ENCODE measurements around the gene CACNA1S. TPM values are rescaled to one million over a fixed set of nuclear protein-coding genes. Genes with fewer than 3 reads are reported as not detected.

CACNA1S gene
- polyA plus RNA-seq, 1 experiment: not detected

- CTCF ChIA-PET: no interaction called here
- POLR2A ChIA-PET: no interaction called here
- DNase-seq (ENCODE audit: low read depth, low spot score): no peak
- H3K4me3 ChIP-seq (ENCODE audit: low read depth, low read length): no peak overlapping the region
- H3K27ac ChIP-seq (ENCODE audit: low read depth, low read length): no peak overlapping the region
- no peaks in the 10 kb centered on the region for H3K9me3 ChIP-seq (ENCODE audit: control insufficient read depth, insufficient read depth, low read length)
- no peak for TF ChIP-seq CTCF (IDR thresholded peaks at IDR 0.05; ENCODE audit: low read depth, low read length)
- peaks cover 27% of the 10 kb centered on the region for H3K27me3 ChIP-seq (ENCODE audit: control insufficient read depth, insufficient read depth, low read length)
Observed at GRCh38 chr1:201077736-201078135, 34.5 kb downstream of the CACNA1S start.

GRCh38 chr1:201077116-201077515 is 35.1 kb downstream of the CACNA1S start:
- no peak for DNase-seq (ENCODE audit: low read depth, low spot score)
- H3K27ac ChIP-seq (ENCODE audit: low read depth, low read length): no peak overlapping the region
- no peak overlapping the region for H3K4me3 ChIP-seq (ENCODE audit: low read depth, low read length)
- POLR2A ChIA-PET: no interaction called here
- CTCF ChIA-PET: no interaction called here
- TF ChIP-seq CTCF (IDR thresholded peaks at IDR 0.05; ENCODE audit: low read depth, low read length): no peak
- no peaks in the 10 kb centered on the region for H3K9me3 ChIP-seq (ENCODE audit: control insufficient read depth, insufficient read depth, low read length)
- peaks cover 30% of the 10 kb centered on the region for H3K27me3 ChIP-seq (ENCODE audit: control insufficient read depth, insufficient read depth, low read length)

GRCh38 chr1:201076092-201076491 is 36.1 kb downstream of the CACNA1S start:
- Histone ChIP-seq H3K27ac (ENCODE audit: low read depth, low read length) (no peak overlapping the region), H3K4me3 (ENCODE audit: low read depth, low read length) (no peak overlapping the region), H3K27me3 (ENCODE audit: control insufficient read depth, insufficient read depth, low read length) (peaks cover 33% of the 10 kb centered on the region), H3K9me3 (ENCODE audit: control insufficient read depth, insufficient read depth, low read length) (no peaks in the 10 kb centered on the region)
- no peak for TF ChIP-seq CTCF (IDR thresholded peaks at IDR 0.05; ENCODE audit: low read depth, low read length)
- DNase-seq (ENCODE audit: low read depth, low spot score): no peak
- ChIA-PET CTCF (no interaction called here), POLR2A (no interaction called here)

GRCh38 chr1:201074018-201074417 is 38.2 kb downstream of the CACNA1S start:
- no peaks in the 10 kb centered on the region for H3K9me3 ChIP-seq (ENCODE audit: control insufficient read depth, insufficient read depth, low read length)
- ChIA-PET CTCF (interaction anchor here (1.6 kb wide), 1 partner anchor 12 kb away, joined by 4 read pairs; no protein-coding TSS in a partner anchor), POLR2A (no interaction called here)
- no peak for TF ChIP-seq CTCF (IDR thresholded peaks at IDR 0.05; ENCODE audit: low read depth, low read length)
- H3K27me3 ChIP-seq (ENCODE audit: control insufficient read depth, insufficient read depth, low read length): peaks cover 49% of the 10 kb centered on the region
- no peak overlapping the region for H3K27ac ChIP-seq (ENCODE audit: low read depth, low read length)
- DNase-seq (ENCODE audit: low read depth, low spot score): no peak
- H3K4me3 ChIP-seq (ENCODE audit: low read depth, low read length): no peak overlapping the region

GRCh38 chr1:201072922-201073321 is 39.3 kb downstream of the CACNA1S start:
- Histone ChIP-seq H3K27ac (ENCODE audit: low read depth, low read length) (no peak overlapping the region), H3K4me3 (ENCODE audit: low read depth, low read length) (no peak overlapping the region), H3K27me3 (ENCODE audit: control insufficient read depth, insufficient read depth, low read length) (peaks cover 51% of the 10 kb centered on the region), H3K9me3 (ENCODE audit: control insufficient read depth, insufficient read depth, low read length) (no peaks in the 10 kb centered on the region)
- no peak for DNase-seq (ENCODE audit: low read depth, low spot score)
- ChIA-PET CTCF (interaction anchor here (2.4 kb wide), 1 partner anchor 101 kb away, joined by 7 read pairs; no protein-coding TSS in a partner anchor), POLR2A (no interaction called here)
- TF ChIP-seq CTCF (IDR thresholded peaks at IDR 0.05; ENCODE audit: low read depth, low read length): no peak

Data from AG04450 (cell line).